ENCODE results near the gene COL5A3.

Gene COL5A3

DNA sequence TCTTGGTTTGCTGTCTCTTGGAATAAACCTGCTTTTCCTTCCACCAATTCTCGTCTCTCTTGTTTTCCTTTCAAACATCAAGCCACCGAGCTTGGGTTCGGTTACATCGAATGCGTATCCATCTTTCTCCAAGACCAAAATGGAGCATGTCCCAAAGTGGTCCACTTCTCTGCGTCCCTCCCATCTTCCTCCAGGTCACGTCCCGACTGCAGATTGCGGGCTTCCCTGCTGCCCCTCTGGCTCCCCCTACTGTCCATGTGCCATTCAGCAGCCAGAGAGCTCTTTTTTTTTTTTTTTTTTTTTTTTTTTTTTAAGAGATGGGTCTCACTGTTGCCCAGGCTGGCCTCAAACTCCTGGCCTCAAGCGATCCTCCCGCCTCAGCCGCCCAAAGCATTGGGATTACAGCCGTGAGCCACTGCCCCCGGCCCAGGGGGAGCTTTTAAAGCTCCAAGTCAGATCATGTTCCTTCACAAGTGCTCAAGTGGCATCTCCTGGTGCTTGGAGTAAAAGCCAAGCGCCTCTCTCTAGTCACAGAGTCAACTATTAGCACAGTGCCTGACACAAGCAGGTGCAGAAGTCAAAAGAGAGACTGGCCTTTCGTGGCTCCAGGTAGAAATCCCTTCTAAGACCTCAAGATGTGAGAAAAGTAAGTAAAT, 10.0 kb downstream of the COL5A3 start:
- TF ChIP-seq CSDC2 (CRISPR knock-in tag; IDR thresholded peaks at IDR 0.05): no peak
- no peak for TF ChIP-seq RARB (CRISPR knock-in tag; IDR thresholded peaks at IDR 0.05)
- TF ChIP-seq ISL1 (CRISPR knock-in tag; IDR thresholded peaks at IDR 0.05): no peak
- TF ChIP-seq SNAI2 (CRISPR knock-in tag; IDR thresholded peaks at IDR 0.05): no peak
- no peak for TF ChIP-seq ZC3H10 (CRISPR knock-in tag; IDR thresholded peaks at IDR 0.05)
- TF ChIP-seq, protein P1, sequence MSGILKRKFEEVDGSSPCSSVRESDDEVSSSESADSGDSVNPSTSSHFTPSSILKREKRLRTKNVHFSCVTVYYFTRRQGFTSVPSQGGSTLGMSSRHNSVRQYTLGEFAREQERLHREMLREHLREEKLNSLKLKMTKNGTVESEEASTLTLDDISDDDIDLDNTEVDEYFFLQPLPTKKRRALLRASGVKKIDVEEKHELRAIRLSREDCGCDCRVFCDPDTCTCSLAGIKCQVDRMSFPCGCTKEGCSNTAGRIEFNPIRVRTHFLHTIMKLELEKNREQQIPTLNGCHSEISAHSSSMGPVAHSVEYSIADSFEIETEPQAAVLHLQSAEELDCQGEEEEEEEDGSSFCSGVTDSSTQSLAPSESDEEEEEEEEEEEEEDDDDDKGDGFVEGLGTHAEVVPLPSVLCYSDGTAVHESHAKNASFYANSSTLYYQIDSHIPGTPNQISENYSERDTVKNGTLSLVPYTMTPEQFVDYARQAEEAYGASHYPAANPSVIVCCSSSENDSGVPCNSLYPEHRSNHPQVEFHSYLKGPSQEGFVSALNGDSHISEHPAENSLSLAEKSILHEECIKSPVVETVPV (CRISPR knock-in tag; IDR thresholded peaks at IDR 0.05): no peak
- TF ChIP-seq ZNF8 (CRISPR knock-in tag; IDR thresholded peaks at IDR 0.05): no peak
- TF ChIP-seq, protein P2, sequence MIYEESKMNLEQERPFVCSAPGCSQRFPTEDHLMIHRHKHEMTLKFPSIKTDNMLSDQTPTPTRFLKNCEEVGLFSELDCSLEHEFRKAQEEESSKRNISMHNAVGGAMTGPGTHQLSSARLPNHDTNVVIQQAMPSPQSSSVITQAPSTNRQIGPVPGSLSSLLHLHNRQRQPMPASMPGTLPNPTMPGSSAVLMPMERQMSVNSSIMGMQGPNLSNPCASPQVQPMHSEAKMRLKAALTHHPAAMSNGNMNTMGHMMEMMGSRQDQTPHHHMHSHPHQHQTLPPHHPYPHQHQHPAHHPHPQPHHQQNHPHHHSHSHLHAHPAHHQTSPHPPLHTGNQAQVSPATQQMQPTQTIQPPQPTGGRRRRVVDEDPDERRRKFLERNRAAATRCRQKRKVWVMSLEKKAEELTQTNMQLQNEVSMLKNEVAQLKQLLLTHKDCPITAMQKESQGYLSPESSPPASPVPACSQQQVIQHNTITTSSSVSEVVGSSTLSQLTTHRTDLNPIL (CRISPR knock-in tag; IDR thresholded peaks at IDR 0.05; ENCODE audit: low read depth): no peak
- no peak for TF ChIP-seq TOX (CRISPR knock-in tag; IDR thresholded peaks at IDR 0.05; ENCODE audit: borderline replicate concordance)
- no peak for TF ChIP-seq PPARA (CRISPR knock-in tag; IDR thresholded peaks at IDR 0.05; ENCODE audit: borderline replicate concordance)
- no peak for TF ChIP-seq POU6F1 (CRISPR knock-in tag; IDR thresholded peaks at IDR 0.05; ENCODE audit: borderline replicate concordance, low read depth)
- no peak for TF ChIP-seq ZFP3 (CRISPR knock-in tag; IDR thresholded peaks at IDR 0.05)
- TF ChIP-seq TCF4 (CRISPR knock-in tag; IDR thresholded peaks at IDR 0.05; ENCODE audit: borderline replicate concordance): no peak
- TF ChIP-seq TSHZ2 (CRISPR knock-in tag; IDR thresholded peaks at IDR 0.05): no peak
- TF ChIP-seq ZFP30 (CRISPR knock-in tag; IDR thresholded peaks at IDR 0.05): no peak
- no peak for TF ChIP-seq ZNF565 (CRISPR knock-in tag; conservative IDR thresholded peaks at IDR 0.05; ENCODE audit: low read depth)
- no peak for TF ChIP-seq BACH2 (CRISPR knock-in tag; IDR thresholded peaks at IDR 0.05; ENCODE audit: borderline replicate concordance)
- TF ChIP-seq PATZ1 (CRISPR knock-in tag; IDR thresholded peaks at IDR 0.05; ENCODE audit: borderline replicate concordance): no peak
- TF ChIP-seq ZNF70 (CRISPR knock-in tag; IDR thresholded peaks at IDR 0.05): no peak
- no peak for TF ChIP-seq OSR1 (CRISPR knock-in tag; IDR thresholded peaks at IDR 0.05)
- peak; percentile 78 for ATAC-seq

- TF ChIP-seq TCF4 (CRISPR knock-in tag; IDR thresholded peaks at IDR 0.05; ENCODE audit: borderline replicate concordance) (no peak), RARB (CRISPR knock-in tag; IDR thresholded peaks at IDR 0.05) (no peak), SNAI2 (CRISPR knock-in tag; IDR thresholded peaks at IDR 0.05) (no peak), PATZ1 (CRISPR knock-in tag; IDR thresholded peaks at IDR 0.05; ENCODE audit: borderline replicate concordance) (no peak), ZFP3 (CRISPR knock-in tag; IDR thresholded peaks at IDR 0.05) (no peak), TOX (CRISPR knock-in tag; IDR thresholded peaks at IDR 0.05; ENCODE audit: borderline replicate concordance) (no peak), PPARA (CRISPR knock-in tag; IDR thresholded peaks at IDR 0.05; ENCODE audit: borderline replicate concordance) (no peak), ZNF8 (CRISPR knock-in tag; IDR thresholded peaks at IDR 0.05) (no peak), ISL1 (CRISPR knock-in tag; IDR thresholded peaks at IDR 0.05) (no peak), ZFP30 (CRISPR knock-in tag; IDR thresholded peaks at IDR 0.05) (no peak), ZC3H10 (CRISPR knock-in tag; IDR thresholded peaks at IDR 0.05) (no peak), BACH2 (CRISPR knock-in tag; IDR thresholded peaks at IDR 0.05; ENCODE audit: borderline replicate concordance) (no peak), ARNTL (CRISPR knock-in tag; IDR thresholded peaks at IDR 0.05; ENCODE audit: borderline replicate concordance, low read depth) (no peak)
- TF ChIP-seq, protein P2 (CRISPR knock-in tag; IDR thresholded peaks at IDR 0.05; ENCODE audit: low read depth): no peak
- TF ChIP-seq, protein P1 (CRISPR knock-in tag; IDR thresholded peaks at IDR 0.05): no peak
- no peak for ATAC-seq
These were observed 13.8 kb downstream of the COL5A3 start for GRCh38 chr19:9996541-9996940.

Measured in SK-N-SH treated with all-trans-retinoic acid at 6 μM for 48 hours (cell line).